Measurements from ENCODE around the gene ARL8B.

Gene ARL8B

DNA sequence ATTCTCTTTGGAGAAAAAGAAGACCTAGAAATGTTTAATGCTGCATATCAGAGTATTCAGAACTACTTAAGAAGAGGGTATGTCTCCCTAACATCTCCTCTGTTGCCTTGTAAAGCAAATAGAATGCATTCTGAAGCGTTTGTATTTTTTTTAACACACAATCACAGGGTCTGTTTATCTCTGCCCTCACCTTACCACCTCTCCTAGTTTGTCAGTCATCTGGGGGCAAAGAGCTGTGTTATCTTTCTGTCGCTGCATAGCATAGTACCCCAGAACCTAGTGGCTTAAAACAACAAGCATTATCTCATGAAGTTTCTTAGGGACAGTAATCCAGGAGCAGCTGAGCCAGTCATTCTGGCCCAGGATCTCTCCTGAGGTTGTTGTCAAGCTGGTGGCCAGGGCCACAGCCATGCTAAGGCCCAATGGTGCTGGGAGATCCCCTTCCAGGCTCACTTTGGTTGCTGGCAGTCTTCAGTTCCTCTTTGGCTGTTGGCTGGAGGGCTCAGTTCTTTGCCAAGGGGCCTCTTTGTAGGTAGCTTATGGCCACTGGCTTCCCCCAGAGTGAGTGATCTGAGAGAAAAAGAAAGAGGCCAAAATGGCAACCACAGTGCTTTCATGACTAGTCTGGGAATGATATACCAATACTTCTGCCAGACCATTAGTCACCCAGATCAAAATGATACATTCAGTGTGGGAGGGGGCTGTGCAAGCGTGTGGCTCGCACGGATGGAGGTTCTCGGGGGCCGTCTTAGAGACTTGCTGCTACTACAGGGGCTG is 83.3 kb downstream of the ARL8B start:
- DNase-seq (ENCODE audit: low read depth in 2 of 2): no peak

DNA sequence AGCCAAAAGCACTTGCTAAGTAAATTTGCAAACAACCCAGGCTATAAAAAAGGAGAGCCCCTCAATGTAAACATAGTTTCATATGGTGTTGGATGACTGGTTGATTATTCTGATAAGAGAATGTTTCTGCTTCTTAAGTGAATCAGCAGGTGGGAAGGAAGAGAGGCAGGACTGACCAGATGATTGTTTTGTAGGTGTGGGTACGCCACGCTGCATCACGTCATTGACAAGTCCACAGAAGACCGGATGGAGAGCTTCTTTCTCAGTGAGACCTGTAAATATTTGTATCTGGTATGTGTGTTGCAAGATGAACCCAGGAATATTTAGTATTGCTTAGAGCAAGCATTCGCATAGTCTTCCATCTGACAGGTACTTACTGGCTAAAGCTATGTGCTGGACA is 88.8 kb downstream of the ARL8B start:
- no peak for DNase-seq (ENCODE audit: low read depth in 2 of 2)

DNA sequence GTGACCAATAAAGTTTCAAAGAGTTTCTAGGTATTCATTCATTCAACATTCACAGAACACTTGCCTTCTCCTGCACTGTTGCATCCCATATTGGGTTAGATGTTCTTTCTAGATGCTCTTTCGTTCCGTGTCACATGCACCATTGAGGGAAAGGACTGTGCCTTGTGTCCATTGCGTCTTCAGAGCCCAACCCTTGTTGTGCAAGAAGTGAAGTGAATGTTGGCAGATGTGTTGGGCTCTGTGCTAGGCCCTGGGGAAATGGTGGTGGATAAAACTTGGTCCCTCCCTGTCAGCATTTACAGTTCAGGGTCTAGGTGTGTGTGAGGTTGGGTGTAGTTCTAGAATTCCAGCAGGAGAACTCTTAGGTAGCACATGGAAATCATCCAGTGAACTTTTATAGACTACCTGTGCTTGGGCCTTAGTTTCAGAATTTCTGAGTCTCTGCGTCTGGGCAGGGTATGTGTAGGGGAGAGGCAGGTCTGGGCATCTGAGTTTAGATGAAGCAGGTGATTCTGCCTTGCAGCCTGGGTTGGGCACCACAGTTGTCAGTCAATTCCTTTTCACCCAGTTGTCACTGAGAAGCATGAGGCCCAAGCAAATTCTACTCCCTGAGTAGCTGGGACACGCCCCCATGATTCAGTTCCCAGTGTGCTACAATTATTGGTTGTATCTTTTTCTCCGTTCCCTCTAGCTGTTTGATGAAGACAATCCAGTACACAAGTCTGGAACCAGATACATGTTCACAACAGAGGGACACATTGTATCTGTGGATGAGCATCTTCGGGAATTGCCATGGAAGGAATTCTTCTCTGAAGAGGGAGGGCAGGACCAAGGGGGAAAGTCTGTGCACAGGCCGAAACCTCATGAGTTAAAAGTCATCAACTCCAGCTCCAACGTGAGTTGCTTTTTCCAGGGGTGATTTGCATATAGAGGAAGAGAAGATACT is 90.8 kb downstream of the ARL8B start:
- DNase-seq (ENCODE audit: low read depth in 2 of 2): no peak

DNA sequence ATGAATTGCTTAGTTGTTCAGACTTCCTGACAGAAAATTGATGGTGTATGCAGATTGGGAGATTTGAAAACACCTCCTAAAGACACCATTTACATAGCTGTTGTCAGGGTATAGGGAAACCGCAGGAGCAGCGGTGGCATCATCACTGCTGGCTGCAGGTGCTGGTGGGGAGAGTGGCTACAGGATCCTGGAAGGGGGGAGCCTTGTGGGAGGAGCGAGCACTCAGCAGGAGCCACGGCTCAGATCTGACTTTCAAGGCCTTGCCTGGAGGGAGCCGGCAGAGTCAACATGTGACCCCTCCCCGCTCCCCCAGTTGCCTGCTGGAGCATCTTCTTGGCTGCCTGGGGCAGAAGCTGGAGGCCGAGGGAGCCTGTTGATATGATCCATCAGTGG is 91.5 kb downstream of the ARL8B start:
- no peak for DNase-seq (ENCODE audit: low read depth in 2 of 2)

DNA sequence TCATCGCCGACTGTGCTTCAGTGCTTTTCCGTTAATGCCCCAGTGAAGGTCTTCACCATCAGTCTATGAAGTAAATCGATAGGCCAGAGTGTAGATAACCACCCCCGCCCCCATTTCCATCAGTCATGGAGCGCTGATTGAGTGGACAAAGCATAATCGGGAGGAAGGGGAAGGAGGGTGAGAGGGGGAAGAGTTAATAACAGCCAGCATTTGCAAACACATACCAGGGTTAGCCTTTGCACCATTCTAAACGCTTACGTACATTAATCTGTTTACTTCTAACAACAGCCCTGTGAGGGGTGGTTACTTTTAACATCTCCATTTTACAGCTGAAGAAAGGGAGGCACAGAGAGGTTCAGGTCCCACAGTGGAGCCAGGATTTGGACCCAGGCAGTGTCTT is 92.3 kb downstream of the ARL8B start:
- no peak for DNase-seq (ENCODE audit: low read depth in 2 of 2)

DNA sequence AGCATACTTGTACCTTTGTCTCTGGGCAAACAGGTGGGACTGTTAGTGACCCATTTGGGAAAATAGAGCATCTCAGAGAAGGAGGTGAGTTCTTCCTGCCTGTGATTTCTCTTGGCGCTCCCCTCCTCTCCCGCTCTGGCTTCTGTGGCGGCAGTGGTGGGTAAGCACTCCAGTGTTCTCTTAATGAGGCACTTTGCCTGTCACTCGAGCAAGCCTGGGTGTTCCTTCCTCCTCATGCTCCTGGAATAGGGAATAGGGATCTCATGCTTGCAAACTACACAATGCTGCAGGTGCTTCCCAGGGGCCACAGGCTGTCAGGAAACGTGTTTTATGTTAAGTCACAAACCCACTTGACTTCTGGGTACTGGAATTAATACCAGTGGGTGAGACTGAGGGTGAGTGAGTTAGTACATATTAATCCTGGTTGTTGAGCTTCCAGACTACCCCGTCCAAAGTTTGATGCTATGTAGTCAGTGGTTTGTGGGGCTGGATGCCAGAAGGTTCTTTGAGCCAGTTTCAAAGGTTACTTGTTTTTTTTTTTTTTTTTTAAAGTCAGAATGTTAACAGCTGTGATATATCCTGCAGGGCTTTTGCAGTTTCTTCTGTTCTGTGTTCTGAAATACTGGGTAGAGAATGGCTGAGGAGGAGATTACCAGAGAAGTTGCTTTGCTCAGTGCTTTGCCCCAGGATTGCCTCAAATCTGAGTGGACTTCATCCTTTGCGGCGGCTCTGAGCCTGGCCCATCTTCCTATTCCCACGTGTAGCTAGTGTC is 95.9 kb downstream of the ARL8B start:
- DNase-seq (ENCODE audit: low read depth in 2 of 2): no peak

DNA sequence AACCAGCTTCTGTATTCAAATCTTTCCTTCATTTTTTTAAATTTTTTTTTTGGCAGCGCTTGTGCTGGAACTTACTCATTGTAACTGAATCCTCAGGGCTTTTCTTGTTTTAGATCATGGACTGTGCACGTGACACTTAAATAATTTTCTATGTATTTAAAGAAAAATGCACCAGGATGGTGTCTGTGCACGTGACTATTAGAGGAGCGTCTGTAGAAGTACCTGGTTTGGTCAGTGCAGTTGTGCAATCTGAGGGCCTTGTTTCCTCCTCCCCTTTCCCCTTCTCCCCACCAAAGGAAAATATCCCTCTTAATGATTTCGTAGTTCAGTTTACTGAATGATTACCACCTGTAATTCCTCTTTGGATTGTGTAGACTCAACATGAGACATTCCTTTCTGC is 96.7 kb downstream of the ARL8B start:
- DNase-seq (ENCODE audit: low read depth in 2 of 2): no peak

DNA sequence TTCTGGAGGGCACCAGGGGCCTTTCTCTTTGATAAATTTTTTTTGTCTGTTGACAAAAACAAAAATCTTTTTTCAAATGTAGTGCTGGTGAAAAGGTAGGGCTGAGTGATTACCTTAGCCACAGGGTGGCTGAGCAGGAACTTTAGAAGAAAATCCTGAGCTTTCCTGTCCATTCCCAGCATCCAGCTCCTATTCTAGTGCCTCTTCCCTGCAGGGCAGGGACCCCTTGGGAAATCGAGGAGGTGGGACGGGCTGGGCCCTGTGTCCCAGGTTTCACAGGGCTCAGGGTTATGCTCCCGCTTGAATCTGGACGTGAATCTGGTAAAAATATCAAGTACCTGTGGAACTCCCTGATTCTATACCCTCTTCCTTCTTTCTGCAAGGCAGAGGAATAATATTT is 97.1 kb downstream of the ARL8B start:
- DNase-seq (ENCODE audit: low read depth in 2 of 2): no peak

DNA sequence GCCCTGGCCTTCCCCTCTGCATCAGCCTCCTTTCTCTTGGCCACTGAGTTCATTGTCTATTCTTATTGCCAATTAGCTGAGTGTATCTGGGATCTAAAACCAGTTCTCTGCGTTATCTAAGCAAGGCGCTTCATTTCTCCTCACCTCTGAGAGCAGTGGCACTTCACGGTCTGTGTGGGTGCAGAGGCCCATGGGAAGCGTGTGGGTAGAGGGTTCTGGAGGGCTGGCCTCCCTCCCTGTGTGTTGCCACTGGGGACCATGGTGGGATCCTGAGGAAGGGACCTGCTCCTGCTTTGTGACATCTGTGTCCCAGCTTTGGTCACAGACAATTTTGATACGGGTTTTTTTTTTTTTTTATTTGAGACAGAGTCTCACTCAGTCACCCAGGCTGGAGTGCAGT is 98.1 kb downstream of the ARL8B start:
- DNase-seq (ENCODE audit: low read depth in 2 of 2): no peak

DNA sequence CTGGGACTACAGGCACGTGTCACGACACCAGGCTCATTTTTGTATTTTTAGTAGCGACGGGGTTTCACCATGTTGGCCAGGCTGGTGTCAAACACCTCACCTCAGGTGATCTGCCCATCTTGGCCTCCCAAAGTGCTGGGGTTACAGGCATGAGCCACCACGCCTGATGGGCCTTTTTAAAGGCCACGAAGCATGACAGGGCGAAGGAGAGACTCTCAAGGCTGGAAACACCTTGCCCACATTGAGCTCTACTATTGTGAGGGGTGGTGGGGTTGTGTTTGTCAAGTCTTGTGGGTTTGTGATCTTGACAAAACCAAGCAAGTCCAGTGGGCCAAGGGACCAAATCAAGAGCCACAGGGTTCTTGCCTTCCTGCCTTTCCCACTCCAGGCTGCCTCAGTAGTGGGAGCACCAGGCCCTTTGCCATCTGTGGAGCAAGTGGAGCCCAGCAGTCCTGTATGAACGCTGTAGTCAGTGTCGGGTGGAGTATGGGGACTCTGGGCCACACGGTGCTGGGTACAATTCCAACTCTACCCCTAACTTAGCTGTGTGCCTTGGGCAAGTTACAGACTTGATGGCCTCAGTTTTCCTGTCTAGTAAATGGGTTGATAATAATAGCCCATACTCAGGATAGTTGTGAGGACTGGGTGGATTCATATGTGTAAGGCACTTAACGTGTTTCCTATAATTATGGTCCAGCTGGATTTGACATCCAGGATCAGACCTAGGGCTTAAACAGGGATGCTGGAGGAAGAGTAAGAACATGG is 98.8 kb downstream of the ARL8B start:
- no peak for DNase-seq (ENCODE audit: low read depth in 2 of 2)

DNA sequence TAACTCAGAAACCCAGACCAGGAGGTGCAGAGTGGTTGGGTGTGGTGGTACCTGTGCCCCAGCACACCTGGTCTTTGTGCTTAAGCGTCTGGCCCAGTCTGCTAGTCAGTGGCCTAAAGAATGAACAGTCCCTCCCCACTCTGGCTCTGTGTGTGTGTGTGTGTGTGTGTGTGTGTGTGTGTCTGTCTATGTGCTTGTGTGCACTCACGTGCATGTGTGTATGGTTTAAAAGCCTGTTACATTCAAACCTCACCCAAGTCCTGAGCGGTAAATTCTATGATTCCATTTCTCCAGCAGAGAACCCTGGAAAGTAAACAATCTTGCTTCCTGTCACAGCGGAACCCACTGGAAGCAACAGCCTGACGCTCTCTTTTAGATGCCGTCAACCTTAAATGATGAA is 99.6 kb downstream of the ARL8B start:
- DNase-seq (ENCODE audit: low read depth in 2 of 2): no peak

DNA sequence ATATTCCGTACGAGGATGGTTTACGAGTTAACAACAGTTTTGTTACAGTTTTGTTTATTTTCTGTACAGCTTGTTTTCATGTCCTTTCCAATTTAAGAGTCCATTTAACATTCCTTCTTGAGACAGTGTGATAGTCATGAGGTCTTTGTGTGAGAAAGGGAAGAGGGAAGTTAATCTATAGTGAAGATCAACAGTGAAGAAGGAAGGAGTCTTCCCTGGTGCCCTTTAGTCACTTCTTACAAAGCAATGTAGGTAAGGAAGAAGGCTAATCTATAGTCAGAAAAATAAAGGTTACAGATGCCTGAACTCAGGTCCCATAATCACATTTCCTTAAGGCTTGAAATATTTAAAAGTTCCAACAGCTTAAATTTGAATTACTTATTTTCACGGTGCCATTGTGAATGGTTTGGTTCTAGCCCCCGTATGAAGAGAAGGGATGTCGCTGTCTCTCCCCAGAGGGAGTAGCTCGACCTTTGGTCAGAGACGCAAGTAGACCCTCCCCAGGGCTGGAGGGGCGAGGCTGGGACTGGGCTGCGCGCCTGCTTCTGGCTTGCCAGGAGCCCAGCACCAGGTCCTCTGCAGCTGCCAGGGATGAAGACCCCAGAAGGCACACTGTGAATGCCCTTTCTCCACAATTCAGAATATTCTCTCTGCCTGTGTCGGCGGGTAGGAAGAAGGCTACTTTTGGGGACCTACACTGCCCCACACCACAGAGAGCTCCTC is 100.4 kb downstream of the ARL8B start:
- no peak for DNase-seq (ENCODE audit: low read depth in 2 of 2)

DNA sequence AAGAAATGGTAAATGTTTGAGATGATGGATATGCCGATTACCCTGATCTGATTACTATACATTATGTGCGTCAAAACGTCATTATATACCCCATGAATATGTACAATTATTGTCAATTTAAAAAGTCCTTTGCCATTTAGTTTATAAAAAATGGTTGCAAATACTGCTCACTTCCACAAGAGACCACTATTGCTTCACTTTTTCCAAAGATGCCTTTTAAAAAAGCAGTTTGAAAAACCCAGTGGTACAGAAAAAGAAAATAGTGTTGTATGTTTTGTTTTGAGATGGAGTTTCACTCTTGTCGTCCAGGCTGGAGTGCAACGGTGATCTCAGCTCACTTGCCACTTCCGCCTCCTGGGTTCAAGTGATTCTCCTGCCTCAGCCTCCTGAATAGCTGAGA is 104.7 kb downstream of the ARL8B start:
- DNase-seq (ENCODE audit: low read depth in 2 of 2): no peak

DNA sequence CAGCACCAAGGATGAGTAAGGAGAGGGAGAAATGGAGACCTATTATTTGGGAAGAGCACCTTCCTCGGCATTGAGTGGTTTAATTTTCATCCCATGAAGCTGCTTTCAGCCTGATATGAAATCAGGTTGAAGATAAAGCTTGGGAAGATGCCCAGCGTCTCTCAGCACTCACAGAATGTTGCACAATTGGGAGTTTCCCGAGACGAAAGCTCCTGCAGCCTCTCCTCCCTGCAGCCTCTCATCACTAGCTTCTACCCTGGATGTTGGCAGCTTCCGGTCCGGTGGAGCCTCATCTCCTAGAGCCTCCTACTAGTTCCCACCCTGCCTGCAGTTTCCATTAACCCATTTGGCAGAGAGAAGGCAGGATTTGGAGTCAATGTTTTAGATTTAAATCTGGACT is 105.7 kb downstream of the ARL8B start:
- no peak for DNase-seq (ENCODE audit: low read depth in 2 of 2)

DNA sequence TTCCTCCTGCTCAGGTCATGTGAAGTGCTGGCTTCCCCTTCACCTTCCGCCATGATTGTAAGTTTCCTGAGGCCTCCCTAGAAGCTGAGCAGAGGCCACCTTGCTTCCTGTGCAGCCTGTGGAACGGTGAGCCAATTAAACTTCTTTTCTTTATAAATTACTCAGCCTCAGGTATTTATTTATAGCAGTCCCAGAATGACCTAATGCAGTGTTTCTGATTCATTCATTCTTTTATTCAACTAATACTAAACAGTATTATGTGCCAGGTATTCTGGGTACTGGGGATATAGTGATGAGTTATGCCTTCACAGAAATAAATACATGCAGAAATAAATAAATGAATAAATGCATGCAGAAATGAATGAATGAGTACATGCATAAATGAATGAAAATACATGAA is 107.3 kb downstream of the ARL8B start:
- no peak for DNase-seq (ENCODE audit: low read depth in 2 of 2)

Measured in activated CD4-positive, alpha-beta T cell treated with anti-CD3 and anti-CD28 coated beads for 24 hours (primary cell).